Activated CD4-positive, alpha-beta T cell treated with anti-CD3 and anti-CD28 coated beads, Interleukin-2, amount 50 U/mL, for 16 hours (primary cell): ENCODE measurements around the gene GSN.

Source experiments
- DNase-seq: peaks from one replicate; pipeline ENCODE4 v3.0.0-alpha.2; 2020

Gene GSN

GRCh38 chr9:121267689-121268597, at the start of gene GSN:
Gene GSN (plus strand): TSS chr9:121268162. CDS start chr9:121301972, 33,810 bp downstream.
- peak; percentile 34 for DNase-seq

DNA sequence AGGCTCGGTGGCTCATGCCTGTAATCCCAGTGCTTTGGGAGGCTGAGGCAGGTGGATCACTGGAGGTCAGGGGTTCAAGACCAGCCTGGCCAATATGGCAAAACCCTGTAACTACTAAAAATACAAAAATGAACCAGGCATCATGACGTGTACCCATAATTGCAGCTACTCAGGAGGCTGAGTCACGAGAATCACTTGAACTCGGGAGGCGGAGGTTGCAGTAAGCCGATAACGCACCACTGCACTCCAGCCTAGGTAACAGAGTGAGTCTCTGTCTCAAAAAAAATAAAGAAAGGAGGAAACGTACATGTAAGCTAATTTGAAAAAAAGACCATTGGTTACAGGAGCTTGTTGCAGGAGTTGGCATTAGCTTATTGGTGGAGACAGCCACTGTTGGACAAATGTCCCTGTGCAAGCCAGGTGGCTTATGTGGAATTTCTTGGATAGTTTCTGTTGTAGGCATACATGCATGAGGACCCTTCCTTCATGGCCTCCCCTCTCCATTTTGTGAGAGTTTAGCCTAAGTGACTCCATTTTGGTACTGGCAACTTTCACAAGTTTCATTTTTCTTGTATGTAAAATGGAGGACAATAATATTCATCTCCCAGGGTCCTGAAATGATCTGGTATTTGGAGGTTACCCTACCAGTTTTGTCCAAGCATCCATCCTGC, 49.5 kb upstream of the GSN start:
- DNase-seq = no peak

GRCh38 chr9:121219530-121219929, 48.4 kb upstream of the GSN start:
- no peak for DNase-seq

GRCh38 chr9:121220996-121221663, 46.8 kb upstream of the GSN start:
- no peak for DNase-seq

- no peak for DNase-seq
Observed at GRCh38 chr9:121221664-121222055, 46.3 kb upstream of the GSN start.

GRCh38 chr9:121222524-121223171, 45.3 kb upstream of the GSN start:
- DNase-seq = peak; percentile 16

- DNase-seq = no peak
Observed at GRCh38 chr9:121225240-121225639, 42.7 kb upstream of the GSN start.

GRCh38 chr9:121226175-121226574, 41.8 kb upstream of the GSN start:
- DNase-seq = no peak

DNA sequence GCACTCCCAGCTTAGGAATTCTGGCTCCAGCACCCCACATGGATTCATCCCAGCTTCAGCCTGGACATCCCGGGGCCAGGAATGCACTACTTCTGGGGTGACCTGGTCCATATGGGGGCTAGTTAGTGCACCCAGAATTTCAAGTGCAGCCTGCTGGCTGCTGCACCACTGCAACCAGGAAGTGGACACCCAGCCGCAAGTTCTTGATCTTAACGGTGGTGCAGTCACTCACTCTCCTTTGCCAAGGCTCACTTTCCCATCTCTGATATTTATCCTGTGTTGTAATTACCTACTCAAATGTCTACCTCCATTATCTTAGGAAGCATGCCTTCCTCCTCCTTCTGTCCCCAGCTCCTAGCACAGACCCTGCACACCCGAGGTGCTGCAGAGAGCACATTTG, 40.1 kb upstream of the GSN start:
- no peak for DNase-seq

GRCh38 chr9:121230256-121230655, 37.7 kb upstream of the GSN start:
- no peak for DNase-seq

GRCh38 chr9:121232251-121232650, 35.7 kb upstream of the GSN start:
- no peak for DNase-seq

- no peak for DNase-seq
Observed at GRCh38 chr9:121233906-121234831, 33.8 kb upstream of the GSN start.

DNA sequence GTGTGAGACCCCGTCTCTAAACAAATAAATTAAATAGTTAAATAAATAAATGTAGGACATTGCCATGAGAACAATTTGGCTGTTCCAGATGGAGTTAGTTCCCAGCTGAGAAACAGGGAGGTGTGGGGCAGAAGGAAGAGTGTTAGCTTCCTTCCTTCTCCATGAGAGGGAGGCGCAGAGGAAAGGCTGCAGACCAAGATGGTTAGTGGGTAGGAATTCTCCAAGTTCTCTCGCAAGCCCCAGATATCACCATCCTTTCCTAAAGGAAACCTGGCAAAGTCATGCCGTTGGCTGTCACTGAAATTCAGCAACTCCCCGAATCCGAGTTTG, 33.2 kb upstream of the GSN start:
- no peak for DNase-seq

DNA sequence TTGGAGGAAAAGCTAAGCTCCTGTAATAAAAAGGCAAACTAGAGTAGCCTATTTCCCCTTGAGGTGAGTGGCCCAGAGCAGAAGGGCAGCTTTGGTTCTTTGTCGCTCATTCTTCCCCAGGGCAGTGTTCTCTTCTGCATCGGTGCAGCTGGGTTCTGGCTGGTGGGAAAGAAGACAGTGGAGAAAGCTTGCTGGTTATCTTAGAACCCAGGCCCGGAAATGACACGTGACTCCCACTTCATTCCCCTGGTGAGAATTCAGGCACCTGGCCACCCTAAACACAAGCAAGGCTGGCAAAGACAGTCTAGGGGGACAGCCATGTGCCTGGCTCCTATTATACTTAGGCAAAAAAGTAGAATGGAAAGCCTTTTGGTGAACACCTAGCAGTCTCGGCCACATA, 32.5 kb upstream of the GSN start:
- DNase-seq = no peak

DNA sequence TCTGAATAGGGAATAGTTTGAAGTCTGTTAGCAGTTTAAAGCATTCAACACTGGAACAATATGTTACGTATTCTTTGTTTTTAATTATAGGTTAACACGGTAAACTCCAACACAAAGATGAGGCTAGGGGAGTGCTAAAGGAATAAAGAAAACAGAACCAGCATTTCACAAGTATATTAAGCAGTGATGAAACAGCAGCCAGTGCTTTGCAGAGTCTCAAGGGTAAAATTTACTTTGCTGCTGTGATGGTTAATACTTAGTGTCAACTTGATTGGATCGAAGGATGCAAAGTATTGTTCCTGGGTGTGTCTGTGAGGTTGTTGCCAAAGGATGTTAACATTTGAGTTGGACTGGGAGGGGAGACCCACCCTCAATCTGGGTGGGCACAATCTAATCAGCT, 30.0 kb upstream of the GSN start:
- DNase-seq = no peak

GRCh38 chr9:121239071-121239470, 28.9 kb upstream of the GSN start:
- no peak for DNase-seq

GRCh38 chr9:121239851-121240250, 28.1 kb upstream of the GSN start:
- no peak for DNase-seq

DNA sequence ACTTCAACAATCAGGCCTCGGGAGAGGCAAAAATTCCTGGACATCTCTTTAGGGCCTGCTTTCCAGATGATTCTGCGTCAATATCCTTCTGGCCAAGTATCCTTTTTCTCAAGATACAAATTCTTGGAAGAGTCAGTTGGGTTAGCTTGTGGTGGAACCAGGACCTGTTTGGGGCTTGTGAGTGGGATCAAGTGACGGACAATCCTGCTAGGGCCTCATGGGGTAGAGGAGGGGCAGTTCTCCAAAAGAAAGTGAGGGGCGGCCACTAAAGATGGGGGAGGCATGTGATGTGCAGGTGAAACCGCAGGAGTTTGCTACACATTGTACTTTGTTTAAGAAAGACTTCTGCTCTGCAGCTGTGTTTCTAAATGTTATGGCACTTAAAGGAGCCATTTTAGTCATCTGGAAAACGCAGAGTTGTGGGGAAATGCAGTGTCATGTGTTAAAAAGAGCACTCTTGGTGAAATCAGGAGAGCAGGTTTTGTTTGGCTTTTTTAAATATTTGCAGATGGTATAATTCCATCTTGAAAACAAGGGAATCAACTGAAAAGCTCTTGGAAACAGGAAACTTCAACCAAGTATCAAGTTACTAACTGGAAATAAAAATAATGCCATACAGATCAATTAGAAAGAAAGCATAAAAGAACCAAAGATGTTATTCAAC, 27.4 kb upstream of the GSN start:
- no peak for DNase-seq

- no peak for DNase-seq
Observed at GRCh38 chr9:121242219-121242958, 25.6 kb upstream of the GSN start.

DNA sequence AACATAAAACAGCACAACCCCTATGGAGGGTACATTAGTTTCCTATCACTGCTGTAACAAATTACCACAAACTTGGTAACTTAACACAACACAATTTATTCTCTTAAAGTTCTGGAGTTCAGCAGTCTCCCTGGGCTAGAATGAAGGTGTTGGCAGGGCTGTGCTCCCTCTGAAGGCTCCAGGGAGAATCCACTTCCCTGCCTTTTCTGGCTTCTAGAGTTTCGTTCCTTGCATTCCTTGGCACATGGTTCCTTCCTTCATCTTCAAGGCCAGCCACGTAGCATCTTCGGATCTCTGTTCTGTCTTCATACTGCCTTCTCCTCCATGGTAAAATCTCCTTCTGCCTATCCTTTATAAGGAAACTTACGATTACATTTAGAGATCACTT, 25.0 kb upstream of the GSN start:
- no peak for DNase-seq
